Naive B cell (primary cell): Measurements from ENCODE around the gene BLZF1. TPM values are rescaled to one million over a fixed set of nuclear protein-coding genes. Genes with fewer than 3 reads are reported as not detected.
"Not testable (repeated sequence)": the region's sequence is repeated elsewhere in the genome, so short reads cannot be mapped to it uniquely, and the experiment has no call there.

Experiments
- ATAC-seq, 2 donors: fragments of 150-1000 bp; cut with Tn5 transposase; 2 replicates each; pipeline ENCODE4 v1.10.0; 2021; ENCODE audit warnings: low read depth in 2 of 2, mild to moderate bottlenecking in 2 of 2, moderate library complexity in 2 of 2
- DNase-seq: peaks from one replicate; pipeline ENCODE4 v3.0.0; 2022
- H3K27ac Mint-ChIP-seq, 6 donors: one replicate each; pipeline ENCODE4 v1.8.0; 2020 to 2022; ENCODE audit warnings: mild to moderate bottlenecking in 6 of 6, mixed read lengths in 6 of 6, moderate library complexity in 5 of 6, inconsistent platforms in 2 of 6
- H3K27me3 Mint-ChIP-seq, 3 donors: one replicate each; pipeline ENCODE4 v1.8.0; 2021 to 2022; ENCODE audit warnings: mixed read lengths in 3 of 3, mild to moderate bottlenecking in 1 of 3
- H3K36me3 Mint-ChIP-seq, 2 donors: one replicate each; pipeline ENCODE4 v1.8.0; 2020 to 2022; ENCODE audit warnings: mixed read lengths in 2 of 2, inconsistent platforms in 1 of 2, mild to moderate bottlenecking in 1 of 2
- H3K4me1 Mint-ChIP-seq, 3 donors: one replicate each; pipeline ENCODE4 v1.8.0; 2020 to 2022; ENCODE audit warnings: mixed read lengths in 3 of 3, inconsistent platforms in 1 of 3, mild to moderate bottlenecking in 1 of 3, moderate library complexity in 1 of 3
- H3K4me3 Mint-ChIP-seq, 8 donors: one replicate each; pipeline ENCODE4 v1.8.0; 2020 to 2022; ENCODE audit warnings: mild to moderate bottlenecking in 8 of 8, mixed read lengths in 8 of 8, moderate library complexity in 8 of 8, inconsistent platforms in 2 of 8
- H3K9me3 Mint-ChIP-seq, 7 donors: one replicate each; pipeline ENCODE4 v1.8.0; 2020 to 2022; ENCODE audit warnings: mixed read lengths in 7 of 7, mild to moderate bottlenecking in 5 of 7, inconsistent platforms in 2 of 7, moderate library complexity in 1 of 7
- polyA plus RNA-seq, 6 donors: library from polyadenylated mRNA; unstranded; fragments of 300-500 nt; fragmentation: Illumina TruSeq; gene quantifications; one replicate each; pipeline ENCODE4 v1.2.3, GENCODE V29; 2021; ENCODE audit warnings: low read depth in 6 of 6

Gene BLZF1, protein sequence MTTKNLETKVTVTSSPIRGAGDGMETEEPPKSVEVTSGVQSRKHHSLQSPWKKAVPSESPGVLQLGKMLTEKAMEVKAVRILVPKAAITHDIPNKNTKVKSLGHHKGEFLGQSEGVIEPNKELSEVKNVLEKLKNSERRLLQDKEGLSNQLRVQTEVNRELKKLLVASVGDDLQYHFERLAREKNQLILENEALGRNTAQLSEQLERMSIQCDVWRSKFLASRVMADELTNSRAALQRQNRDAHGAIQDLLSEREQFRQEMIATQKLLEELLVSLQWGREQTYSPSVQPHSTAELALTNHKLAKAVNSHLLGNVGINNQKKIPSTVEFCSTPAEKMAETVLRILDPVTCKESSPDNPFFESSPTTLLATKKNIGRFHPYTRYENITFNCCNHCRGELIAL
- 10 to 100 TPM; 10.3 to 12.6 (median 11.0) TPM for polyA plus RNA-seq

DNA sequence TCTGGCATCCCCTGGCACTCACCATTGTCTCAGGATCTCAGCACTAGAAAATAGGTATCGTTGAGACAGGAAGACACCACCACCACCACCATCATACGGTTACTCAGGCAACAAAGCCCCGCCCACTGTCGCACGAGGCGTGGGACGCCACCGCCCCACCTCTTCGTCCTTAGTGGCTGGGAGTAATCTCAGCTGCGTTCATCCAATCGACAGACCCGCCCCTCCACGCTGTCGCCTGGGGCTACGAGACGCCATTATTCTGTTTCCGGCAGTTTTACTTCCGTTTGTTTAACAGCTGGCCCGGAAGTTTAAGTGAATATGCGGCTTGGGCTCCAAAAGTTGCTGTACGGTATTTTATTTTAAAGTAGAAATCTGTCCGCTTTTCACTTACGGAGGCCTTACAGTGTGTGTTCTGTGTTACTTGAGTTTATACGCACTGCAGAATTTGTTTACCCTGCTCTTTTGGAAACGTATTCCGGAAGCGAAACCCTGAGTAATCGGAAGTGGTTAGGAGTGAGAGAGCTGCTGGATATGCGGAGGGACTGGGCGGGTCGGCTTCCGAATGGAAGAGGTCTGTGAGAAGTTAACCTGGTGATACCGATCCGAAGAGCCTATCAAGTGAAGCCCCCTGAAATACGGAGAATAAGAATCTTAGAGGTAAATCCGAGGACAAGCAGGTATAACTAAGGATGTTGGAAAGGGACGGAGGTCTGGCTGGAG lies at the start of gene BLZF1, which contains the start of gene NME7:
Gene BLZF1 (plus strand): TSS at position 510 of the 720 bp plus-strand sequence. CDS start 1,328 bp downstream, outside the sequence.
Gene NME7 (minus strand): TSS at position 112 of the 720 bp plus-strand sequence. CDS start 87 bp downstream, at position 25.
- Mint-ChIP-seq H3K36me3 (peaks cover 10% of the 10 kb centered on the region in 2 donors), H3K9me3 (peaks cover 0 to 4% (median 0%) of the 10 kb centered on the region in 7 donors), H3K27ac (no peak within 1 kb of the TSS), H3K4me3 (peak within 1 kb of the TSS in 2 of 8 donors; percentile 50 to 75), H3K4me1 (peaks cover 2 to 5% (median 4%) of the 10 kb centered on the region in 3 donors), H3K27me3 (no peaks in the 10 kb centered on the region)
- ATAC-seq (peak; percentile 95), DNase-seq (peak; percentile 98)

DNA sequence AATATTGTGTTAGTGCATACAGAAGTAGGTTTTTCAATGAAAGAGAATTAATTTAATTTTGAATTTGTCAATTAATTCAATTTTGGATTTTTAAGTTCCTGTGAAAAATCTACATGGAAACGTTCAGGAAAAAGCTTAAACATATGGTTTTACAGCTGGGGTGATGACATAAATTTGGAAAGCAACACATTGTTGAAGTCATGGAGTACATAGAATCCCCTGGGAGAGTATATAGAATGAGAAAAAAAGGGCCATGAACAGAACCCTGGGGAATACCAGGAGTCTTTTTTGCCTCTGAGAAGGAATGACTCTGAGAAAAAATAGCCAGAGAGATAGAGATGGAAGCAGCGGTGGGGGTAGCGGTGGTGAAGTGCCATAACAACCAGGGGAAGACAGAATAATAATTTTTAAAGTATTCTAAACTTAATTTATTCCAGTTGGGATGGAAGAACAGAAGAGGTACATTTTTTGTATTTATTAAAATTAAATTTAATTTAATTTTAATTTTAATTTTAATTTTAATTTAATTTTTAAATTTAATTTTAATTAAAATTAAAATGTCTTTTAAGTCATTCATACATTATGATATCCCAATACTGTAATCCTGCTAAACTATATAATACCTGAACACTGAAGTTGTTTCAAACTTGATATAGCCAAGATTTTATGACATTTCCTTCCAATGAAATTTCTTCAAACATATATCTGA lies 49.3 kb upstream of the BLZF1 start:
- no peak overlapping the region for H3K27ac Mint-ChIP-seq

DNA sequence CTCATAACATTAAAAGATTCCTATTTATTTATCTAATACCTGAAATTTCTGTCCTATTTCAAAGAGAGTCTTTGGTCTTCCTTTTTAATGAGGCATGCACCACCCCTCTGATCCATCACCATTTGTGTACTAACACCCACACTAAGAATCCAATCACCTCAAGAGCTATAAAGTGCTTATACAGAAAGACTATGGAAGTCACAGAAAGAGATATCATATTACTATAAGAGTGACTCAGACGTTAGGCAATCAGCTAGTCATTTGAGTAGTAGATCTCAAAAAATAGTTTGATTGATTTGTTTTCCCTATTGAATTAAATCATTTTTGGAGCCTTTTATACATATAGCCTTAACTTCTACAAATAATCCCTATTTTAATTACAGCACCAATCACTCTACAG lies 46.5 kb upstream of the BLZF1 start:
- ATAC-seq, result no peak
- Mint-ChIP-seq H3K27me3 (no peaks in the 10 kb centered on the region), H3K36me3 (peaks cover 9 to 10% of the 10 kb centered on the region in 2 donors), H3K4me1 (peaks cover 0 to 5% (median 4%) of the 10 kb centered on the region in 3 donors), H3K4me3 (no peak overlapping the region), H3K27ac (no peak overlapping the region), H3K9me3 (no peaks in the 10 kb centered on the region)
- DNase-seq, result no peak

More for the DNA sequence above, 49.3 kb upstream of the BLZF1 start:
- DNase-seq (no peak), ATAC-seq (no peak)
- Mint-ChIP-seq H3K27me3 (no peaks in the 10 kb centered on the region), H3K4me3 (no peak overlapping the region), H3K4me1 (no peaks in the 10 kb centered on the region), H3K9me3 (no peaks in the 10 kb centered on the region), H3K36me3 (peaks cover 9 to 10% of the 10 kb centered on the region in 2 donors)

DNA sequence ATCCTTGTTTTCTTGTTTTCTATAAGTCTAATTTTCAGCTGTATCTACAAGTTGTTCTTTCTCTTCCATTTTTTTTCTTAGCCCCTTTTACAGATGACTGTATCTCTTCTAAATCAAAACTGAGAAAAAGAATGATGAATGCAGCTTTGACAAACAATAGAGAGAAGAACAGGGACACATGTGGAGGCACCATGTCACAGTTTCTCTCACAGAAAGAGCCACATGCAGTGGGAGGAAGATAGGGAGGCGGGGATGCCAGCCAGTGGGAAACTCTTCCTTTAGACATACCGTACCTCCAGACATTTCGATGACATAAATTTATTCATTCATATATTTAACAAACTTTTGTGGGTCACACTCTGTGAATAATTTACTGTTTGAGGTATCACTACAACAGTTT lies 45.9 kb upstream of the BLZF1 start:
- no peaks in the 10 kb centered on the region for H3K9me3 Mint-ChIP-seq
- H3K27me3 Mint-ChIP-seq, result no peaks in the 10 kb centered on the region
- no peak for ATAC-seq
- no peak overlapping the region for H3K4me3 Mint-ChIP-seq
- H3K36me3 Mint-ChIP-seq, result peaks cover 9 to 10% of the 10 kb centered on the region in 2 donors
- H3K4me1 Mint-ChIP-seq, result peaks cover 0 to 11% (median 10%) of the 10 kb centered on the region in 3 donors
- H3K27ac Mint-ChIP-seq, result no peak overlapping the region
- DNase-seq, result no peak

DNA sequence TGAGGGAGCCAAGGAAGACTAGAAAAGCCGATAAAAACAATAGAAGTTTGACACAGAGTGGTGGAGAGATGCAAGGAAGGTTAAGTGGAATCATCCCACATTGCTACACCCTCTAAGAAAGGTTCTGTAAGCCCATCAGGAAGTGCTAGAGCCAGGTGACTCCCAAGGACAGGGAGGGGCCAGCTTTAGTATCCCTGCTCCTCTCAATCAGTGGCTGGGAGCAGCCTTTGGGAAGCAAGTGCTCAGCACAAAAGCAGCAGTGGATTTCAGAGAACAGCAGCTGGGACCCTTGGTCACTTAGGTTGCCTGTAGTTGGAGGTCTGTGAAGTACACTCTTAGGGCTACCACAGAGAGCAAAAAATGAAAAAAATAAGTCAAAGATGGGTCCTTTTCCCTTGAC lies 42.9 kb upstream of the BLZF1 start:
- H3K4me3 Mint-ChIP-seq, result peak overlapping the region in 1 of 8 donors; percentile 55
- H3K4me1 Mint-ChIP-seq, result peaks cover 0 to 12% (median 10%) of the 10 kb centered on the region in 3 donors
- no peak overlapping the region for H3K27ac Mint-ChIP-seq
- H3K36me3 Mint-ChIP-seq, result peaks cover 9 to 26% of the 10 kb centered on the region in 2 donors
- ATAC-seq, result no peak
- peaks cover 6 to 18% (median 13%) of the 10 kb centered on the region in 7 donors for H3K9me3 Mint-ChIP-seq
- no peaks in the 10 kb centered on the region for H3K27me3 Mint-ChIP-seq
- no peak for DNase-seq

DNA sequence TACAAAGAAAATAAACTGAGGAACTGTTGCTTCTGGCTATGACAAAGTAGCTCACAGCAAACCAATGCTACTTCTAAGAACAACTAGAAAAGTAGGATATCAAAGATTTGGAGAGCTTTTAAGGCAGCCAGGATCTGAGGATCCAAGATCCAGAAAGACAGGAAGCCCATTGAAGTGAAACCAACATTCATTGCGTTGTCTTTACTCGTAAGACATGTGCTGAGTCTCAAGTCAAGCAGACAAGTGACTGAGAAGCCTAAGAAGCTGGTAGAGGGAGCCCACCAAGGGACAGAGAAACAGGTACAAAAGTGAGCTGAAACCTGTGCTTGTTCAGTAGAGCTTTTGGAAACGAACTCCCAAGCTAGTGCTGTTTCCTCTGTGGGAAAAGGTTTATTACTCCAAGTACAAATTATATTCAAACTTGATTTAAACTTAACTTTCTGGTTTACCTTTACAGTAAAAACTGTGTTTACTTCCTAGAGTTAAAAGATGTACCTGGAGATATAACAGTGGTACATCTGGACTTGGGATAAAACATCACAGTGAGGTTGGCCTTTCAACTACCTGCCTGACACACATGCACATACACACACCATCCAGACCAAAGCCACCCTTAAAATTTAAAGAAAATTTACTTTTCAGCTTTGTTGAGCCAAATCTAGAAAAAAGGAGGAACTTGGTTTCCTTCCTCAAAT lies 41.6 kb upstream of the BLZF1 start:
- H3K27me3 Mint-ChIP-seq, result no peaks in the 10 kb centered on the region

DNA sequence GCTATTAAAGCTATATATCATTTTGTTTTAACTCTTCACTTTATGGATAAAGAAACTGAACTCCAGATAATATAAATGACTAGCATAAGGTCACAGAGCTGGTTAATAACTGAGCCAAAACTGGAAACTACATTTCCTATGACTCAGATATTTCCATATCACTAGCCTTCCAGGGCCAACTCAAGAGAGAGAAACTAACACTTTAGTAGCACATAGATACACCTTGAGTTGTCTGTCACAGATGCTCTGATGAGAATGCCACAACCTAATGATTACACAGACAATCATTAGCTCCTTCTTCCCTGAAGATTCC lies 41.1 kb upstream of the BLZF1 start:
- H3K4me3 Mint-ChIP-seq, result no peak overlapping the region
- peaks cover 6 to 34% (median 22%) of the 10 kb centered on the region in 7 donors for H3K9me3 Mint-ChIP-seq
- H3K27me3 Mint-ChIP-seq, result no peaks in the 10 kb centered on the region
- H3K36me3 Mint-ChIP-seq, result peaks cover 10 to 26% of the 10 kb centered on the region in 2 donors
- DNase-seq (no peak), ATAC-seq (no peak)
- H3K27ac Mint-ChIP-seq, result peak overlapping the region in 1 of 6 donors; percentile 56
- H3K4me1 Mint-ChIP-seq, result peaks cover 0 to 12% (median 10%) of the 10 kb centered on the region in 3 donors

More for the DNA sequence above, 41.6 kb upstream of the BLZF1 start:
- Mint-ChIP-seq H3K4me1 (peaks cover 0 to 12% (median 10%) of the 10 kb centered on the region in 3 donors), H3K4me3 (no peak overlapping the region), H3K27ac (peak overlapping the region in 2 of 6 donors; percentile 49 to 56), H3K36me3 (peaks cover 12 to 26% of the 10 kb centered on the region in 2 donors), H3K9me3 (peaks cover 6 to 29% (median 22%) of the 10 kb centered on the region in 7 donors)
- DNase-seq, result no peak
- ATAC-seq, result no peak

DNA sequence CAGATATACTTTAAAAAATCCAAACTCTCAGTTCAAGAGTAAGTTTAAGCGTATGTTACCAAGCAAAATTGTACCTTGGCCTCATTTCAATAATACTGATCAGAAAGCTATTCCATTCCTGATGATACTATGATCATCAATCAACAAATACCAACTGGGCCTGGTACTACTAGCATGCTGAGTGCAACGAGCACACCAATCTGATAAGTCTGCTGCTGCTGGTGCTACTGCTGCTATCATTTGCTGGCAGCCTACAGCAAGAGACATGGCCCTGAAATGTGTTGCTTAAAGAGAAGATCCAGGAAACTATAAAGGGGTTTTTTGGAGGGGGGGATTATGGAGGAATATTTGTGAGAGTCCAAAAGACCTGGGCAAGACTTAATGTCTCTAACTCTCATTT lies 40.1 kb upstream of the BLZF1 start:
- DNase-seq, result no peak
- no peak for ATAC-seq
- Mint-ChIP-seq H3K27ac (no peak overlapping the region), H3K9me3 (peaks cover 6 to 40% (median 22%) of the 10 kb centered on the region in 7 donors), H3K4me3 (no peak overlapping the region), H3K4me1 (peaks cover 4 to 12% (median 10%) of the 10 kb centered on the region in 3 donors), H3K27me3 (no peaks in the 10 kb centered on the region), H3K36me3 (peaks cover 10 to 19% of the 10 kb centered on the region in 2 donors)

DNA sequence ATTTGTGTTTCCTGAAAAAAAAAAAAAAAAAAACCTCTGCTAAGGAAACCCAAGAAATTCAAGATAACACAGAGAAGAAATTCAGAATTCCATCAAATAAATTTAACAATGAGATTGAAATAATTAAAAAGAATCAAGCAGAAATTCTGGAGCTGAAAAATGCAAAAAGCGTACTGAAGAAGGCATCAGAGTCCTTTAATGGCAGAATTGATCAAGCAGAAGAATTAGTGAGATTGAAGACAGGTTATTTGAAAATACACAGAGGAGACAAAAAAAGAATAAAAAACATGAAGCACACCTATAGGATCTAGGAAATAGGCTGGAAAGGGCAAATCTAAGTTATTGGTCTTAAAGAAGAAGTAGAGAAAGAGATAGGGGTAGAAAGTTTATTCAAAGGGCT lies 38.6 kb upstream of the BLZF1 start:
- H3K27ac Mint-ChIP-seq, result no peak overlapping the region
- no peak overlapping the region for H3K4me3 Mint-ChIP-seq
- DNase-seq (no peak), ATAC-seq (no peak)
- H3K27me3 Mint-ChIP-seq, result no peaks in the 10 kb centered on the region
- peaks cover 10 to 16% of the 10 kb centered on the region in 2 donors for H3K36me3 Mint-ChIP-seq
- peaks cover 6 to 40% (median 22%) of the 10 kb centered on the region in 7 donors for H3K9me3 Mint-ChIP-seq
- peaks cover 4 to 20% (median 10%) of the 10 kb centered on the region in 3 donors for H3K4me1 Mint-ChIP-seq

DNA sequence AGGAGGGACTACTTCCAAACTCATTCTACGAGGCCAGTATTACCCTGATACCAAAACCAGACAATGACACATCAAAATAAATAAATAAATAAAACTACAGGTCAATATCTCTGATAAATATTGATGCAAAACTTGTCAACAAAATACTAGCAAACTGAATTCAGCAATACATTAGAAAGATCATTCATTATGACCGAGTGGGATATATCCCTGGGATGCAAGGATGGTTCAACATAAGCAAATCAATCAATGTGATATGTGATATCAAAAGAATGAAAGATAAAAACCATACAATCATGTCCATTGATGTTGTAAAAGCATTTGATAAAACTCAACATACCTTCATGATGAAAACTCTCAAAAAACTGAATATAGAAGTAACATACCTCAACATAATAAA lies 37.1 kb upstream of the BLZF1 start:
- Mint-ChIP-seq H3K27me3 (no peaks in the 10 kb centered on the region), H3K36me3 (peaks cover 14 to 23% of the 10 kb centered on the region in 2 donors), H3K4me1 (peaks cover 4 to 20% (median 10%) of the 10 kb centered on the region in 3 donors), H3K9me3 (peaks cover 10 to 40% (median 28%) of the 10 kb centered on the region in 7 donors), H3K27ac (no peak overlapping the region), H3K4me3 (no peak overlapping the region)
- DNase-seq (no peak), ATAC-seq (no peak)

DNA sequence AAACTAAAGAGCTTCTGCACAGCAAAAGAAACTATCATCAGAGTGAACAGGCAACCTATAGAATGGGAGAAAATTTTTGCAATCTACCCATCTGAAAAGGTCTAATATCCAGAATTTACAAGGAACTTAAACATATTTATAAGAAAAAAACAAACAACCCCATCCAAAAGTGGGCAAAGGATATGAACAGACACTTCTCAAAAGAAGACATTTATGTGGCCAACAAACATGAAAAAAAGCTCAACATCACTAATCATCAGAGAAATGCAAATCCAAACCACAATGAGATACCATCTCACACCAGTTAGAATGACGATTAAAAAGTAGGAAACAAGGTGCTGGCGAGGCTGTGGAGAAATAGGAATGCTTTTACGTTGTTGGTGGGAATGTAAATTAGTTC lies 33.3 kb upstream of the BLZF1 start:
- peaks cover 5 to 28% (median 22%) of the 10 kb centered on the region in 7 donors for H3K9me3 Mint-ChIP-seq

DNA sequence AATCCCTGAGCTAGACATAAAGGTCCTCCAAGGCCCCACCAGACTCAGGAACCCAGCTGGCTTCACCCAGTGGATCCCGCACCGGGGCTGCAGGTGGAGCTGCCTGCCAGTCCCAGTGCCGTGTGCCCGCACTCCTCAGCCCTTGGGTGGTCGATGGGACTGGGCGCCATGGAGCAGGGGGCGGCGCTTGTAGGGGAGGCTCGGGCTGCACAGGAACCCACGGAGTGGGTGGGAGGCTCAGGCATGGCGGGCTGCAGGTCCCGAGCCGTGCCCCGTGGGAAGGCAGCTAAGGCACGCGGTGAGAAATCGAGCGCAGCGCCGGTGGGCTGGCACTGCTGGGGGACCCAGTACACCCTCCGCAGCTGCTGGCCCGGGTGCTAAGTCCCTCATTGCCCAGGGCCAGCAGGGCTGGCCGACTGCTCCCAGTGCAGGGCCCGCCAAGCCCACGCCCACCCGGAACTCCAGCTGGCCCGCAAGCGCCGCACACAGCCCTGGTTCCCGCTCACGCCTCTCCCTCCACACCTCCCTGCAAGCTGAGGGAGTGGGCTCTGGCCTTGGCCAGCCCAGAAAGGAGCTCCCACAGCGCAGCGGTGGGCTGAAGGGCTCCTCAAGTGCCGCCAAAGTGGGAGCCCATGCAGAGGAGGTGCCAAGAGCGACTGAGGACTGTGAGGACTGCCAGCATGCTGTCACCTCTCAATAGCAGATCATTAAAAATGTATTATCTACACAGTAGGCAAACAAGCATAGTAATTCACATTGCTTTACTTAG lies 30.9 kb upstream of the BLZF1 start:
- not testable (repeated sequence) for ATAC-seq, H3K27me3 Mint-ChIP-seq
- H3K4me1 Mint-ChIP-seq, result peaks cover 10 to 26% (median 18%) of the 10 kb centered on the region in 3 donors

More for the DNA sequence above, 33.3 kb upstream of the BLZF1 start:
- Mint-ChIP-seq H3K4me1 (peaks cover 0 to 12% (median 6%) of the 10 kb centered on the region in 3 donors), H3K36me3 (peaks cover 11 to 13% of the 10 kb centered on the region in 2 donors)
- not testable (repeated sequence) for DNase-seq, H3K27ac Mint-ChIP-seq, H3K4me3 Mint-ChIP-seq, ATAC-seq, H3K27me3 Mint-ChIP-seq

More for the DNA sequence above, 30.9 kb upstream of the BLZF1 start:
- not testable (repeated sequence) for H3K27ac Mint-ChIP-seq, DNase-seq, H3K4me3 Mint-ChIP-seq
- peaks cover 17 to 21% of the 10 kb centered on the region in 2 donors for H3K36me3 Mint-ChIP-seq
- H3K9me3 Mint-ChIP-seq, result peaks cover 7 to 15% (median 10%) of the 10 kb centered on the region in 7 donors
